IMR-90 (cell line): ENCODE results near the gene URM1.

Experiments
- CTCF ChIP-seq: conservative IDR thresholded peaks from 2 replicates; pipeline ENCODE4 v1.5.1; 2012; ENCODE audit warnings: mild to moderate bottlenecking, low read depth, low read length, improper control_type of control experiment
- ELK1 ChIP-seq: fragments of 150-350 bp; IDR thresholded peaks from 2 replicates; pipeline ENCODE4 v1.6.1; 2016; ENCODE audit warnings: low read depth, mild to moderate bottlenecking, low read length, moderate library complexity, borderline replicate concordance

GRCh38 chr9:128383007-128383753 lies 12.0 kb downstream of the URM1 start:
- no peak for TF ChIP-seq CTCF
- TF ChIP-seq ELK1: no peak
